GM21526 (cell line): ENCODE data around the gene SDC4.
A peak's percentile ranks its signal among the peaks of the same experiment; 100 is the strongest.

Experiments used
- ATAC-seq: cut with Tn5 transposase; IDR thresholded peaks from one replicate; pipeline ENCODE4 v1.9.1; 2021; ENCODE audit warnings: moderate library complexity; ENCODE audit not compliant: unreplicated experiment, low FRiP score

Gene SDC4, protein sequence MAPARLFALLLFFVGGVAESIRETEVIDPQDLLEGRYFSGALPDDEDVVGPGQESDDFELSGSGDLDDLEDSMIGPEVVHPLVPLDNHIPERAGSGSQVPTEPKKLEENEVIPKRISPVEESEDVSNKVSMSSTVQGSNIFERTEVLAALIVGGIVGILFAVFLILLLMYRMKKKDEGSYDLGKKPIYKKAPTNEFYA

DNA sequence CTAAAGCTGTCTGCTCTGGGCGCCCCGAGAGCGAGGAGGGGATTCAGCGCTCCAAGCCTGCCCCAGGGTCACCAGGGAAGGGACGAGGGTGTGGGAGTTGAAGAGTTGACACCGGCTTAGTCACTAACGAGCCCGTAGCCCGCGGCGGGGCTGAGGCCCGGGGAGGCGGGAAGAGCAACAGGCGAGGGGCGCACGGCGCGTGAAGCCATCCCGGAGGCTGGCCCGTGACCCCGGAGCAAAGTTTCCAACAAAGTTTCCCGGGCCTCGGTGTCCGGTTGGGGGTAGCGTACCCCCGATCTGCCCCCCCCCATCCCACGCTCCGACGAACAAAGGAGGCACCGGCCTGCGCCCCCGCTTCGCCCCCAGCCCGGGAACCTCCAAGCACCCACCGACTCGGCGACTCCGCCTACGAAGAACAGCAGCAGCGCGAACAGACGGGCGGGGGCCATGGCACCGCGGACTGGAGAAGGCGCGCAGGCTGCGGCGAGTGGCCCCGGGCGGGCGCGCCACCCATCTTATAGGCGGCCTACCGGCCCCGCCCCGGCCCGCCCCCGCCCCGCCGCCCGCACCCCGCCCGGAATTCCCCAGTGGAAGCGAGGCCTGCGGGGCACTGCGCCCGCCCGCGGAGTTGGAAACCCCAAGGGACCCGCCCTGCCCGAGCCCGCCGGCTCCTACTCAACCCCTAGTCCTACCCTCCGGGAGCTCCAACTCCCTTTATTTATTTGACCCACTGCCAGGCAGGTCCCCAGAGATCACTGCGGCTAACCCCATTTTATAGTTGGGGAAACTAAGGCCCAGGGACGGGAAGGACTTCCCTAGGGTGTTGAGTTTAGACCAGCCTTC lies at the start of gene SDC4:
Gene SDC4 (minus strand): TSS at position 489 of the 843 bp plus-strand sequence. CDS start 40 bp downstream, at position 449.
- ATAC-seq = no peak

DNA sequence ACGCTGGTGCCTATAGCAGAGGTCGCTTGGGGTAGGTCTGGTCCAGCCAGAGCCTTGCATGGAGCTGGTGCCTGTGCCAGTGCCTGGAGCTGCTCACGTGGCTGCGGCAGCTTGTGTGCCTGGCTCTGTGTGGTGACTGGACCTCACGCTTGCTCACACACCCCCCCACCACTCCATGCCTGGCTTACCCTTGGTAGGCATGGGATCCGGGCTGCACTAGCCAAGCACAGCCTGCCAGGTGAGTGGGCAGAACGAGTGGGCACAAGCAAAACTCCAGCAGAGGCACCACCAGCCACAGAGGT lies 46.8 kb upstream of the SDC4 start:
- no peak for ATAC-seq

- no peak for ATAC-seq
Measured at GRCh38 chr20:45394221-45395113, 46.2 kb upstream of the SDC4 start.

- no peak for ATAC-seq
Measured at GRCh38 chr20:45392733-45393132, 44.5 kb upstream of the SDC4 start.

DNA sequence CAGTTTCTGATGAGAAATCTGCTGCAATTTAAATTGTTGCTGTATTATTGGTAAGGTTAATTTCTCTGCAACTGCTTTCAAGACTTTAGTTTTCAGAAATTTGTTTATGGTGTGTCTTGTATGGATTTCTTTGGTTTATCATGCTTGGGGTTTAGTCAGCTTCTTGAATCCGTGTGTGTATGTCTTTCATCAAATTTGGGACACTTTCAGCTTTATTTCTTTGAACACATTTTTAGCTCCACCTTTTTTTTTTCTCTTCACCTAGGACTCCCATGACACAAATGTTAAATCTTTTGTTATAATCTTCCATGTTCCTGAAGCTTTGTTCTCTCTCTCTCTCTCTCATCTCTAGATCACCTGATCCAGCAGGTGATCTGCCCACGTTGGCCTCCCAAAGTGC lies 43.3 kb upstream of the SDC4 start:
- ATAC-seq = no peak

DNA sequence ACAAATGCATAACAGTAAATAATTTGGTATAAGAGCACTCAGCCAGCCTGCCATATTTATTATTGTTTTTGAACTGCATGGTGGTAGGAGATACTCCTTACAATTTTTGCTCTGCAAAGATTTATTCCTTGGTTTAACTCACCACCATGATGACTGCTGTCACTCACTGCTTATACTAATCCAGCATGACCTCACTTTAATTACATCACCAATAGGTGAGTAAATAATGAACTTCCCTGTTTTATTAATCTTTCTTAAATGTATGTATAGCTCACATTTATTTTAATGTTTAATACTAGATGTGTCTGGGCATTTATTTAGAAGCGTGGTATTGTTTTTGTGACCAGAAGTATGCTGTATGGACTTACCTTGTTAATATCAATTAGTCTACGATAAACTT lies 42.7 kb upstream of the SDC4 start:
- ATAC-seq = no peak

DNA sequence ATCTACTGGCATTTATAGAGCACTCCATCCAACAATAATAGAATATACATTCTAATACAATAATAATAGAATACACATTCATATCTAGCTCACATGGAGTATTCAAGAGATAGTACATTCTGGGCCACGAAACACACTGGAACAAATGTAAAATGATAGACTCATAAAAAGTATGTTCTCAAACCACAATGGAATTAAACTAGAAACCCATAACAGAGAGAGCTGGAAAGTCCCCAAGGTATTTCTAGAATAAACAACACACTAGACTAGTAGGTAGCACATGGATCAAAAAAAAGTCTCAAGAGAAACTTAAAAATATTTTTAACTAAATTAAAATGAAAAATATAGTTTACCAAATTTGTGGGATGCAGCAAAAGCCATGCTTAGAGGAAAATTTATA lies 39.0 kb upstream of the SDC4 start:
- ATAC-seq = no peak

DNA sequence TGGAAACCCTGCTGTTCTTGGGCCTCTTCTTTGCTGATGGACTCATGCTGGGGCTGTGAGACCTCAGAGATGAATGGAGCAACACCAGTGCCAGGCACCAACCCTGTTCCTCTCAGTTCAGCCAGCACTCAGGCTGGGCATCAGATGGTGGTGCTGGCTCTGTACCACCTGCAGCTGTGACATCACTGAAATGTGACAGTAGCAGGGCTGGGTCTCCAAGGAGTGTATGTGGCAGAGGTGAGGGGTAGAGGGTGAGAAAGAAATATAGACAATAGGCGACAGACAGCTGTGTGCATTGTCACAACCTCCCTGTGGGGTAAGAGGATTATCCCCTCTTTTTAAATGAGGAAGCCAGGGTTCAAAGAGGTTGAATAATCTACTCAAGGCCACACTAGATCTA lies 30.0 kb upstream of the SDC4 start, which contains the start of gene TP53TG5:
Gene TP53TG5 (minus strand): TSS at position 135 of the 400 bp plus-strand sequence. CDS start 89 bp downstream, at position 46.
- ATAC-seq = no peak

DNA sequence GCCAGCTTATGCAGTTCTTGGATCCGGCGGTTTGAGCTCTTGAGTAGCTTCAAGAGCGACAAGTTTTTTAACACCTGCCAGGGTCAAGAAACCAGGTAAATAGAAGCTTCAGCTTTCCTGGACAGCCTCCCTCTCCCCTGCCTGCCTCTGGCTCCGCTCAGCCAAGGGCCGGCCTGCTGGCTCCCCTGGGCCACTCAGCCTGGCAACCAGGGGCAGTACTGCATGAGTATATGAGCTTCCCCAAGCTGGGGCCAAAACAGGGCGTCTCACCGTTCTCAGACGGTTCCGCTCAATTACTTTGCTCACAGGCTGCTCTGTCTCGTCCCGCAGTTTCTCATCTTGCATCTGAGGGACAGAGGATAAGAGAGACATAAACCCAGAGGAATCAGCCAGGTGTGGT lies 29.0 kb upstream of the SDC4 start:
- ATAC-seq = no peak

GRCh38 chr20:45374966-45375365 lies 26.7 kb upstream of the SDC4 start:
- ATAC-seq = no peak

DNA sequence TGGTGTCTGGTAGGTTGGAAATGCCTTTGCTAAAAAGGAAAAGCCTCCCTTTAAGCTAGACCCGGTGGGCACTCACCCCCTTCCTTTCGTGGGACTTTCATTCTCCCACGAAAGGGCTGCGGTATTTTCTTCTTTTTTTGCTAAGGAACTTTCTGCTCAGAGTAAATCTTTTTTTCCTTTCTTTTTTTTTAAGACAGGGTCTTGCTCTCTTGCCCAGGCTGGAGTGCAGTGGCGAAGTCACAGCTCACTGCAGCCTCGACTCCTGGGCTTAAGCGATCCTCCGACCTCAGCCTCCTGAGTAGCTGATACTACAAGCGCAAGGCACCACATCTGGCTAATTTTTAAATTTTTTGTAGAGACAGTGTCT lies 25.9 kb upstream of the SDC4 start:
- no peak for ATAC-seq

DNA sequence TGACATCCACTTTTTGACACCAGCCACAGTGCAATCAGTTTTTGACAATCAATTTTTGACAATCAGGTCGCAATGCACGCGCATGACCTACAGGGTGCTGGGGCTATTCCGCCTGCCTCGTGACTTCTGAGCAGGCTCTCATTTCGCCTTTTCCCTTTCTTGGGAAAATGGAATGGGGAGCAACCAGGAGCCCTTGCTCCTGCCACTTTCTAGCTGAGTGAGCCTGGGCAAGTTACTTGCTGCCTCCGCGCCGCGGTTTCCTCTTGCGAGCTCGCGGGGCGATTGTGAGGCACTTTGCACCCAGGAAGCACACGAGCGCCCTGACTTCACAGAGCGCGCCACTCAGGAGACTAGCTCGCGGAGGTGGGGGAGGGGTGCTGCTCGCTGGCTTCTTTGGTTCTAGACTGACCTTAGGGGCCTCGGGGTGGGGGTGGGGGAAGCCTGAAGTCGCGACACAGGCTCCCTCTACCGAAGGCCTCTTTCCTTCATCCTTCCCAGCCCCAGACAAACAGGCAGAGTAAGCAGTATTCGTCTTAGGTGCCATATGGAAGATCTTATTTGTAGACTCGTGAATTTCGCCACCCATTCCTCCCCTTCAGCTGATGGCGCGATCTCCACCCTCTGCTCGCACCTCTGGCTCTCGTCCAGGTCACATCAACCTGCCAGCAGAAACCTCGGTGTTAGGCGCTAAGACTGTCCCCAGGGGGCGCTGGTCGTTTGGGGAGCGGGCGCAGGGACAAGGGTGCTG lies 25.3 kb upstream of the SDC4 start:
- ATAC-seq = peak; percentile 62

DNA sequence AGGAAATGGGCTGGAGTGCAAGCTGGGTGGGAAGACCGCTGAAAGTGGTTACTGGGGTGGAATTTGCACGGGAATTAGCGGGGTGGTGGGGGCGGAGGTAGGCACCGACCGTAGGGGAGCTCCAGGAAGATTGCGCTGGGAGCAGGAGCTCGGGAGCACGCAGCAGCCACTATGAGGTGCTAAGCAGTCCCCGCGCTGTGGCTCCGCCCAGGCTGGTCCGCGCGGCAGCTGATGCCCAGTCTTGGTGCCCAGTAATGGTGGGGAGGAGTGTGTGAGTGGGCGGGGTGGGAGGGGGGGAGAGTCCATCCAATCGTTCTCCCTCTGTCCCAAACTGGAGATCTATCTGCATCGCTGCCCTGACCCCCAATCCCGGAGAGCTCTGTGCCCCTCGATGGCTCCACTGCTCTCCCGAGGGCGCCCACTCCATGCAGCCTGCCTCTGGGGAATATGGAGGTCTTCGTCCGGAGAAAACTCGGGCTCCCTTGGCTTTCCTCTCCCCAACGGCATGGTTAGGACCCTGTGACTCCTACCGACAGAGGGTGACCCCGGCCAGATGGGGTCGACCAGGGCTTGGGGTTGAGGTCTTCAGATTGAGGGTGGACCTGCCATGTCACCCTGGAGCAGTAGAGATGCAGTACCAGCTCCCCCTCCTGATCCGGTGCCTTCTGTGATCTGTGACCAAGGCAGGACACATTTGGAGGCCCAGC lies 24.6 kb upstream of the SDC4 start:
- ATAC-seq = no peak

DNA sequence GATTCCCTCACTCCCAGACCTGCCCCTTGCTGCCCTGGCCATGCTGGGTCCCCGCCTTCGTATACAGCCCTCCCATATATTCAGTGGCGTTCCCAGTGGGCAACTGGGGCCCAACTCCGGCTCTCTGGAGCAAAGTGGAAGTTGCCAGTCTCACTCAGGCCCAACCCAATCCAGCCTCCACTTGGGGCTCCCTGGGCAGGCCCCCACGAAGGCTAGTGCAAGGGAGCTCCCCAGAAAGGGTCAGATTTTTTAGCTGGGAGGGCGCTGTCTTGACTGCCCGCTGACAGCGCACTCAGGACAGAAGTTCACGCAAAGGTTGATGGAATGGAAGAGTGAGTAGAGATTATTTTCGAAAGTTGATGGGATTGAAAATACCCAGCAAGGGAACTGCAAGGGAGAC lies 24.0 kb upstream of the SDC4 start:
- ATAC-seq = no peak

DNA sequence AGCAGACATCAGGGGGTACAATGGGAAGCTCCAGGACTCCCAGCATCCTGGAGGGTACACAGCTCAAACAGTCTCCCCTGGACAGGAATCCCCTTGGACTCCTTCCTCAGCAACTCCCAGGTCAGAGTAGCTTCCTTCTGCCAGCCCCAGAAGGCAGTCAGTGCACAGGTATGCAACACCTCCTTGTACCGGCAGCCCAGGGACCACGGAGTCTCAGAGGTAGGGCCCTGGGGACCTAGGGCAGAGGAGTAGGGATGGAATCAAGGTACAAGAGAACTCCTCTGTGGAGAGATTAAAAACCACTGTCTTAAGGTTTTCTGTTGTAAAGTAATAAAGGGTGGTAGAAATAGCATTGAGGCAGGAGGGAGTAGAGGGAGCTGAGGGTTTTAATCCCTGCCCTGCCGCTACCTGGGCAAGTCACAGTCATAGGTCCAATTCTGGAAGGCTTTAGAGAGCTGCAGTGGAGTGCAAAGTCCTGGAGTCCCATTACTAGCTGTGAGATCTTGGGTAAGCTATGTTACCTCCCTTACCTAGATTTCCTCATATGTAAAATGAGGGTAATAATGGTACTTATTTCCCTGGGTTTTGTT lies 22.4 kb upstream of the SDC4 start:
- no peak for ATAC-seq

- peak; percentile 82 for ATAC-seq
Measured at GRCh38 chr20:45368221-45368980, 20.2 kb upstream of the SDC4 start.

DNA sequence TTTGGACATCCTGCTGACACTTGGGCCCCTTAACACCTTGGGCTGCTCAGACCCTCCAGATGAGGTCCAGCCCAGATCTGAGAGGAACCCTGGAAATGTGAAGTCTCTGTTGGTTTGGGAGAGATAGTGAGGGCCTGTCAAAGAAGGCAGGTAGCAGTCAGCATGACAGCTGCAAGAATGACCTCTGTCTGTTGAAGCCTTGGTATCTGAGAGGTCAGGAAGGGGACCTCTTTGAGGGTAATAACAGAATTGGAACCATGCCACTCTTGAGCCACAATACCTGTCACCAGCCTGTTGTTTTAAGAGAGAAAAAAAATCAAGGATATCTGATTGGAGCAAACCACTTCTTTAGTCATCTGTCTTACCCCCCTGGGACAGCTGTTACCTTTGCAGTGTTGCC lies 18.9 kb upstream of the SDC4 start:
- no peak for ATAC-seq

- ATAC-seq = no peak
Measured at GRCh38 chr20:45366631-45367030, 18.4 kb upstream of the SDC4 start.

DNA sequence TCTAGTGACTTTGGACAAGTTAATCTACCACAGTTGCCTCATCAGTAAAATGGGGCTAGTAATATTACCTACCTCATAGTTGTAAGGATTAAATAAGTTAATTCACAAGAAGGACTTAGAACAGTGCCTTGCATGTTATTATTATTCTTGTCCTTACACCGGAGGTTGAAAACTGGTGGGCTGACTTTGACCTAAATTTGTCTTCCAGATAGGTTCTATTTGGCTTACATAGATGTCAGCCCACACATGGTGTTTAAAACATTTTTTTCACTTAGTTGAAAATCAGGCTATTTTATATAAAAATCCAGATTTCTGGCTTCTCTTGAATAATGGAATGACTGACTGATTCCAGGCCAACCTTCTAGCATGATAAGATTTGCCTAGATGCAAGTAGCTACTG lies 18.0 kb upstream of the SDC4 start:
- ATAC-seq = no peak
